A549 (cell line): ENCODE results near the gene POPDC3. TPM values are rescaled to one million over a fixed set of nuclear protein-coding genes. Genes with fewer than 3 reads are reported as not detected.

Experiments used
- ATAC-seq, 2 experiments: fragments of 200-7000 bp in 1 of 2; fragments of >200 bp in 1 of 2; cut with Nextera tagmentation in 1 of 2; cut with Tn5 transposase in 1 of 2; 3 replicates each; pipeline versions ENCODE4 v1.8.0 to v1.9.1; 2018 to 2020; ENCODE audit warnings: mild to moderate bottlenecking in 1 of 2, moderate library complexity in 1 of 2
- CTCF ChIA-PET: fragments of 300-600 bp; sonication (Branson Sonifier 250); formaldehyde crosslinking; extraction: SDS; loops from one replicate; lab custom pipeline; 2021; ENCODE audit warnings: antibody characterized with exemption, inconsistent platforms; lab: Yijun Ruan, JAX
- POLR2A ChIA-PET: fragments of 350-600 bp; formaldehyde crosslinking; extraction: SDS; loops from one replicate; lab custom pipeline; 2021; ENCODE audit warnings: antibody characterized with exemption, inconsistent platforms; lab: Yijun Ruan, JAX
- DNase-seq, 2 experiments: peaks; one replicate each; pipeline versions ENCODE4 v3.0.0 to v3.0.0-alpha.2; 2011 to 2016; ENCODE audit warnings: low read depth in 1 of 2, low spot score in 1 of 2
- FAIRE-seq: peaks from 2 replicates; lab custom pipeline; 2011; peaks lifted over from hg19 to GRCh38; lab: Jason Lieb, UNC
- H3K27ac ChIP-seq, 2 experiments: fragments of >200 bp; sonication (Bioruptor Twin); formaldehyde crosslinking; 3 replicates each; pipeline ENCODE4 v1.5.1; 2016 to 2017
- H3K4me1 ChIP-seq: fragments of >200 bp; sonication (Bioruptor Twin); formaldehyde crosslinking; 3 replicates; pipeline ENCODE4 v1.6.1; 2016
- H3K4me2 ChIP-seq: fragments of >200 bp; sonication (Bioruptor Twin); formaldehyde crosslinking; 3 replicates; pipeline ENCODE4 v1.6.1; 2016
- H3K4me3 ChIP-seq: fragments of >200 bp; sonication (Bioruptor Twin); formaldehyde crosslinking; 3 replicates; pipeline ENCODE4 v1.5.1; 2016
- H3K9me3 ChIP-seq: fragments of >200 bp; sonication (Bioruptor Twin); formaldehyde crosslinking; 3 replicates; pipeline ENCODE4 v1.6.1; 2016
- BHLHE40 ChIP-seq: IDR thresholded peaks from 2 replicates; pipeline ENCODE4 v1.6.1; 2012; ENCODE audit warnings: low read depth, low read length, inconsistent platforms
- EP300 ChIP-seq, 2 experiments: fragments of >200 bp; sonication (Bioruptor Twin); formaldehyde crosslinking; IDR thresholded peaks; 2 replicates in 1 of 2; 3 replicates in 1 of 2; pipeline ENCODE4 v1.6.1; 2016 to 2017
- ESRRA ChIP-seq: fragments of 150-350 bp; IDR thresholded peaks from 2 replicates; pipeline ENCODE4 v1.6.1; 2014; ENCODE audit warnings: mild to moderate bottlenecking, low read length, borderline replicate concordance
- FOSB ChIP-seq: fragments of 250-450 bp; sonication (Bioruptor Pico); IDR thresholded peaks from 2 replicates; pipeline ENCODE4 v1.5.0; 2020; ENCODE audit warnings: mild to moderate bottlenecking, moderate library complexity
- FOSL2 ChIP-seq, 2 experiments: fragments of 450-650 bp in 1 of 2; fragments of >200 bp in 1 of 2; sonication (Bioruptor Twin) in 1 of 2; formaldehyde crosslinking; IDR thresholded peaks; 2 replicates each; pipeline versions ENCODE4 v1.5.0 to v1.6.1; 2016 to 2020; ENCODE audit warnings: mild to moderate bottlenecking in 1 of 2, moderate library complexity in 1 of 2
- FOXS1 ChIP-seq: fragments of 250-450 bp; sonication (Bioruptor Pico); IDR thresholded peaks from 2 replicates; pipeline ENCODE4 v1.5.0; 2020; ENCODE audit warnings: mild to moderate bottlenecking, moderate library complexity
- HES2 ChIP-seq: fragments of >200 bp; sonication (Bioruptor Twin); formaldehyde crosslinking; IDR thresholded peaks from 2 replicates; pipeline ENCODE4 v1.6.1; 2016
- HOXB13 ChIP-seq: fragments of 250-450 bp; sonication (Bioruptor Pico); IDR thresholded peaks from 2 replicates; pipeline ENCODE4 v1.5.0; 2020; ENCODE audit warnings: low read depth, mild to moderate bottlenecking, moderate library complexity
- HOXB5 ChIP-seq: fragments of 250-450 bp; sonication (Bioruptor Pico); IDR thresholded peaks from 2 replicates; pipeline ENCODE4 v1.5.0; 2020; ENCODE audit warnings: mild to moderate bottlenecking, moderate library complexity
- JUN ChIP-seq, 2 experiments: fragments of >200 bp; sonication (Bioruptor Twin); formaldehyde crosslinking; IDR thresholded peaks; 2 replicates in 1 of 2; 3 replicates in 1 of 2; pipeline ENCODE4 v1.6.1; 2016 to 2017
- JUNB ChIP-seq: fragments of >200 bp; sonication (Bioruptor Twin); formaldehyde crosslinking; IDR thresholded peaks from 2 replicates; pipeline ENCODE4 v1.6.1; 2016
- KDM5A ChIP-seq: fragments of 200-600 bp; sonication (generic); IDR thresholded peaks from 2 replicates; pipeline ENCODE4 v1.6.1; 2016; ENCODE audit warnings: antibody characterized with exemption, mild to moderate bottlenecking
- MAX ChIP-seq: IDR thresholded peaks from 2 replicates; pipeline ENCODE4 v1.6.1; 2012
- PBX3 ChIP-seq: IDR thresholded peaks from 2 replicates; pipeline ENCODE4 v1.6.1; 2012
- PHF8 ChIP-seq: fragments of 200-600 bp; sonication (generic); IDR thresholded peaks from 2 replicates; pipeline ENCODE4 v1.6.1; 2016; ENCODE audit warnings: low read depth, mild to moderate bottlenecking, antibody characterized with exemption, moderate library complexity, borderline replicate concordance
- POLR2A ChIP-seq: IDR thresholded peaks from 2 replicates; pipeline ENCODE4 v1.6.1; 2012; ENCODE audit warnings: mild to moderate bottlenecking, low read length
- RARB ChIP-seq: fragments of 250-450 bp; sonication (Bioruptor Pico); IDR thresholded peaks from 2 replicates; pipeline ENCODE4 v1.8.0; 2021; ENCODE audit warnings: mild to moderate bottlenecking, moderate library complexity
- RFX5 ChIP-seq: fragments of 450-650 bp; IDR thresholded peaks from 2 replicates; pipeline ENCODE4 v1.7.1; 2014; ENCODE audit warnings: antibody characterized with exemption, mild to moderate bottlenecking, moderate library complexity
- SMC3 ChIP-seq: fragments of >200 bp; sonication (Bioruptor Twin); formaldehyde crosslinking; IDR thresholded peaks from 3 replicates; pipeline ENCODE4 v1.6.1; 2018; ENCODE audit warnings: inconsistent platforms
- TP53 ChIP-seq: fragments of 250-450 bp; sonication (Bioruptor Pico); IDR thresholded peaks from 2 replicates; pipeline ENCODE4 v1.5.0; 2021; ENCODE audit warnings: mild to moderate bottlenecking, moderate library complexity
- ZNF302 ChIP-seq: fragments of 250-450 bp; sonication (Bioruptor Pico); IDR thresholded peaks from 2 replicates; pipeline ENCODE4 v1.9.0; 2021; ENCODE audit warnings: inconsistent platforms, mild to moderate bottlenecking, moderate library complexity
- WGBS: methylation state at CpG from one replicate; pipeline ENCODE4 v1.1.6; 2017; ENCODE audit errors: missing lambda C conversion rate; 5-methylcytosine and 5-hydroxymethylcytosine counted together
- polyA plus RNA-seq, 4 experiments: library from polyadenylated mRNA; depleted of rRNA in 3 of 4; stranded (reverse); fragments of >200 nt; fragmentation: RNase III in 1 of 4; extraction: RNeasy Plus Mini Kit Qiagen cat#74134 plus additional on column Dnase treatment in 1 of 4; gene quantifications; 2 replicates in 3 of 4; 3 replicates in 1 of 4; pipeline ENCODE4 v1.2.3, GENCODE V29; 2011 to 2017
- TF ChIP-seq, protein P1 (sequence below): fragments of >200 bp; sonication (Bioruptor Twin); formaldehyde crosslinking; IDR thresholded peaks from 3 replicates; pipeline ENCODE4 v1.6.1; 2016
- TF ChIP-seq, protein P2 (sequence below): IDR thresholded peaks from 2 replicates; pipeline ENCODE4 v1.6.1; 2012; ENCODE audit warnings: low read depth, borderline replicate concordance
- TF ChIP-seq, protein P3 (sequence below): fragments of 150-350 bp; IDR thresholded peaks from 2 replicates; pipeline ENCODE4 v1.6.1; 2014; ENCODE audit warnings: low read depth, mild to moderate bottlenecking, low read length

Gene POPDC3
- polyA plus RNA-seq, 2 of the 4 experiments (the other 2 are of a cell fraction): 19.7 to 54.9 TPM

DNA sequence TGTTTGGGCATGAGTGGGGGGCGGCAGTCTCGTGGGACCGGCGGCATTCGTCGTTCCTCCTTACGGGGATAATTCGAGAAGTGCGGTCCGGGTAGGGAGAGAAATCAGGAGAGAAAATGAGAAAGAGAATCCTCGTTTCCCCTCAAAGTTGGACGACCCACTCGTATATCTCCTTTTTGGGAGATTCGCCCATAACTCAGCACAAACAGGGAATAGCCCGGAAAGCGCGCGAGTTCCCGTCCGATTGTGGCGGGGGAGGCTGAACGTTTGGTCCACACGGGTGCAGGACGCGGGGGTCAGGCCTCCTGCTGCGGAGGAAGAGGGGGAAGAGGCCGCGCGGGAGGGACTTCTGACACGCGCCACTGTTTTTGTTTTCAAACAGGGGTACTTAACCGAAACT is 42.4 kb downstream of the POPDC3 start:
- CTCF ChIA-PET: interaction anchor here (1.0 to 1.3 kb wide), 4 partner anchors 10 to 31 kb away, joined by 3 to 4 read pairs (median 4); no protein-coding TSS in a partner anchor
- H3K27ac ChIP-seq: peak overlapping the region; percentile 92 to 94
- H3K4me3 ChIP-seq: peak overlapping the region; percentile 94
- TF ChIP-seq HES2 (no peak), HOXB5 (no peak), RFX5 (no peak), JUN (IDR thresholded peaks at IDR 0.05) (no peak), BHLHE40 (no peak), HOXB13 (CRISPR knock-in tag) (no peak), KDM5A (no peak), PBX3 (no peak), EP300 (IDR thresholded peaks at IDR 0.05) (no peak), FOXS1 (CRISPR knock-in tag) (no peak), FOSB (CRISPR knock-in tag) (no peak), RARB (CRISPR knock-in tag) (no peak), ZNF302 (CRISPR knock-in tag) (no peak), FOSL2 (IDR thresholded peaks at IDR 0.05) (no peak), FOSL2 (CRISPR knock-in tag; IDR thresholded peaks at IDR 0.05) (no peak), SMC3 (no peak), TP53 (no peak)
- TF ChIP-seq, protein P1, sequence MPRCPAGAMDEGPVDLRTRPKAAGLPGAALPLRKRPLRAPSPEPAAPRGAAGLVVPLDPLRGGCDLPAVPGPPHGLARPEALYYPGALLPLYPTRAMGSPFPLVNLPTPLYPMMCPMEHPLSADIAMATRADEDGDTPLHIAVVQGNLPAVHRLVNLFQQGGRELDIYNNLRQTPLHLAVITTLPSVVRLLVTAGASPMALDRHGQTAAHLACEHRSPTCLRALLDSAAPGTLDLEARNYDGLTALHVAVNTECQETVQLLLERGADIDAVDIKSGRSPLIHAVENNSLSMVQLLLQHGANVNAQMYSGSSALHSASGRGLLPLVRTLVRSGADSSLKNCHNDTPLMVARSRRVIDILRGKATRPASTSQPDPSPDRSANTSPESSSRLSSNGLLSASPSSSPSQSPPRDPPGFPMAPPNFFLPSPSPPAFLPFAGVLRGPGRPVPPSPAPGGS: no peak
- TF ChIP-seq, protein P2, sequence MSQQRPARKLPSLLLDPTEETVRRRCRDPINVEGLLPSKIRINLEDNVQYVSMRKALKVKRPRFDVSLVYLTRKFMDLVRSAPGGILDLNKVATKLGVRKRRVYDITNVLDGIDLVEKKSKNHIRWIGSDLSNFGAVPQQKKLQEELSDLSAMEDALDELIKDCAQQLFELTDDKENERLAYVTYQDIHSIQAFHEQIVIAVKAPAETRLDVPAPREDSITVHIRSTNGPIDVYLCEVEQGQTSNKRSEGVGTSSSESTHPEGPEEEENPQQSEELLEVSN: no peak
- TF ChIP-seq, protein P3, sequence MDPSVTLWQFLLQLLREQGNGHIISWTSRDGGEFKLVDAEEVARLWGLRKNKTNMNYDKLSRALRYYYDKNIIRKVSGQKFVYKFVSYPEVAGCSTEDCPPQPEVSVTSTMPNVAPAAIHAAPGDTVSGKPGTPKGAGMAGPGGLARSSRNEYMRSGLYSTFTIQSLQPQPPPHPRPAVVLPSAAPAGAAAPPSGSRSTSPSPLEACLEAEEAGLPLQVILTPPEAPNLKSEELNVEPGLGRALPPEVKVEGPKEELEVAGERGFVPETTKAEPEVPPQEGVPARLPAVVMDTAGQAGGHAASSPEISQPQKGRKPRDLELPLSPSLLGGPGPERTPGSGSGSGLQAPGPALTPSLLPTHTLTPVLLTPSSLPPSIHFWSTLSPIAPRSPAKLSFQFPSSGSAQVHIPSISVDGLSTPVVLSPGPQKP: no peak
- ATAC-seq: peak in 1 of 2 experiments; percentile 7; a peak in 1 of 6 replicates
- H3K9me3 ChIP-seq: no peaks in the 10 kb centered on the region
- peaks cover 18% of the 10 kb centered on the region; the same call in 1 of the 3 replicates for H3K4me1 ChIP-seq
- no peak for DNase-seq
- POLR2A ChIA-PET: no interaction called here
- under 1% methylated on average over 24 of the region's 32 CpGs for WGBS
- H3K4me2 ChIP-seq: peak overlapping the region; percentile 87
- no peak for FAIRE-seq

GRCh38 chr6:105136431-105137350 is 43.1 kb downstream of the POPDC3 start:
- ChIA-PET POLR2A (no interaction called here), CTCF (interaction anchor here (0.6 to 1.8 kb wide), 8 partner anchors 8 to 227 kb away, joined by 3 to 5 read pairs (median 4); no protein-coding TSS in a partner anchor)
- TF ChIP-seq MAX: peak; percentile 54
- peak; percentile 21; the same call in 1 of the 2 replicates for TF ChIP-seq PHF8
- TF ChIP-seq JUNB: no peak
- TF ChIP-seq POLR2A: peak; percentile 22; the same call in 1 of the 2 replicates
- TF ChIP-seq, protein P2: peak; percentile 23; the same call in 1 of the 2 replicates
- 0 out of 5 replicates have a peak, but pooled peaks of 1 of the 2 experiments have one; percentile 40 for TF ChIP-seq JUN (IDR thresholded peaks at IDR 0.05)
- no peak for TF ChIP-seq ESRRA
- Histone ChIP-seq H3K4me1 (peaks cover 18% of the 10 kb centered on the region; the same call in 1 of the 3 replicates), H3K4me3 (peak overlapping the region; percentile 94), H3K27ac (peak overlapping the region; percentile 92 to 94), H3K9me3 (no peaks in the 10 kb centered on the region), H3K4me2 (peak overlapping the region; percentile 87)
- WGBS: 5% methylated on average over 10 of the region's 122 CpGs
- DNase-seq (peak; percentile 45 to 57), FAIRE-seq (no peak), ATAC-seq (peak; percentile 90 to 91)
